DOHH2 (cell line): Measurements from ENCODE around the gene INHA.

Experiments
- H3F3A ChIP-seq: fragments of 200-600 bp; sonication (generic), shearing (Covaris generic); 2 replicates; pipeline ENCODE4 v1.6.0; 2016; ENCODE audit warnings: antibody characterized with exemption, mild to moderate bottlenecking; ENCODE audit not compliant: control insufficient read depth, insufficient read depth
- H3K27ac ChIP-seq: fragments of 200-600 bp; sonication (generic); 2 replicates; pipeline ENCODE4 v1.5.1; 2014; ENCODE audit warnings: low read depth, mild to moderate bottlenecking, low read length, moderate library complexity
- H3K27me3 ChIP-seq: fragments of 200-600 bp; sonication (generic); 2 replicates; pipeline ENCODE4 v1.6.1; 2014; ENCODE audit warnings: mild to moderate bottlenecking, low read length, mixed read lengths; ENCODE audit not compliant: control insufficient read depth
- H3K36me3 ChIP-seq: fragments of 200-600 bp; sonication (generic); 2 replicates; pipeline ENCODE4 v1.6.1; 2014; ENCODE audit warnings: mild to moderate bottlenecking, low read length, moderate library complexity, mixed read lengths; ENCODE audit not compliant: control insufficient read depth
- H3K4me1 ChIP-seq: fragments of 200-600 bp; sonication (generic); 2 replicates; pipeline ENCODE4 v1.6.1; 2014; ENCODE audit warnings: mild to moderate bottlenecking, low read length, mixed read lengths; ENCODE audit not compliant: control insufficient read depth
- H3K4me2 ChIP-seq: fragments of 200-600 bp; sonication (generic); 2 replicates; pipeline ENCODE4 v1.6.0; 2014; ENCODE audit warnings: mild to moderate bottlenecking, low read length, moderate library complexity
- H3K4me3 ChIP-seq: fragments of 200-600 bp; sonication (generic); 2 replicates; pipeline ENCODE4 v1.5.1; 2014; ENCODE audit warnings: mild to moderate bottlenecking, low read length, mixed read lengths
- H3K79me2 ChIP-seq: fragments of 200-600 bp; sonication (generic); 2 replicates; pipeline ENCODE4 v1.6.1; 2014; ENCODE audit warnings: mild to moderate bottlenecking, low read length, mixed read lengths; ENCODE audit not compliant: control insufficient read depth
- H3K9me2 ChIP-seq: fragments of 200-600 bp; sonication (generic); replicated peaks from 2 replicates; pipeline ENCODE4 v1.6.1; 2014; ENCODE audit warnings: mild to moderate bottlenecking, low read length, mixed read lengths; ENCODE audit not compliant: control insufficient read depth
- H3K9me3 ChIP-seq: fragments of 200-600 bp; sonication (generic); 2 replicates; pipeline ENCODE4 v1.6.1; 2014; ENCODE audit warnings: antibody characterized with exemption, low read length, mixed read lengths; ENCODE audit not compliant: control insufficient read depth, insufficient read depth
- H4K20me1 ChIP-seq: fragments of 200-600 bp; sonication (generic); 2 replicates; pipeline ENCODE4 v1.6.0; 2014; ENCODE audit warnings: low read depth, mild to moderate bottlenecking, antibody characterized with exemption, low read length, moderate library complexity; ENCODE audit not compliant: control insufficient read depth, insufficient read depth
- CTCF ChIP-seq: fragments of 200-600 bp; sonication (generic); IDR thresholded peaks from one replicate; pipeline ENCODE4 v1.5.1; 2014; ENCODE audit warnings: antibody characterized with exemption, mild to moderate bottlenecking, low read depth, low read length; ENCODE audit not compliant: poor library complexity, severe bottlenecking
- EZH2phosphoT487 ChIP-seq: fragments of 200-600 bp; sonication (generic); IDR thresholded peaks from 2 replicates; pipeline ENCODE4 v1.6.1; 2017; ENCODE audit warnings: borderline replicate concordance, mild to moderate bottlenecking, antibody characterized with exemption, low read length, moderate library complexity, mixed read lengths

The INHA gene

GRCh38 chr2:219551441-219552381, 20.4 kb upstream of the INHA start:
- H3K9me2 ChIP-seq = no peaks in the 10 kb centered on the region
- H3K4me3 ChIP-seq = no peak overlapping the region
- TF ChIP-seq CTCF (no peak), EZH2phosphoT487 (no peak)
- H3K27ac ChIP-seq = no peak overlapping the region
- no peaks in the 10 kb centered on the region for H3K36me3 ChIP-seq
- no peaks in the 10 kb centered on the region for H3K4me1 ChIP-seq
- no peaks in the 10 kb centered on the region for H3F3A ChIP-seq
- H3K4me2 ChIP-seq = no peak overlapping the region
- H3K27me3 ChIP-seq = no peaks in the 10 kb centered on the region
- H4K20me1 ChIP-seq = no peaks in the 10 kb centered on the region
- no peaks in the 10 kb centered on the region for H3K9me3 ChIP-seq
- no peaks in the 10 kb centered on the region for H3K79me2 ChIP-seq

- H4K20me1 ChIP-seq = no peaks in the 10 kb centered on the region
- no peaks in the 10 kb centered on the region for H3K27me3 ChIP-seq
- H3F3A ChIP-seq = no peaks in the 10 kb centered on the region
- H3K27ac ChIP-seq = no peak overlapping the region
- H3K9me2 ChIP-seq = no peaks in the 10 kb centered on the region
- no peak overlapping the region for H3K4me3 ChIP-seq
- no peaks in the 10 kb centered on the region for H3K9me3 ChIP-seq
- no peaks in the 10 kb centered on the region for H3K4me1 ChIP-seq
- no peak overlapping the region for H3K4me2 ChIP-seq
- H3K79me2 ChIP-seq = no peaks in the 10 kb centered on the region
- H3K36me3 ChIP-seq = no peaks in the 10 kb centered on the region
- TF ChIP-seq CTCF (no peak), EZH2phosphoT487 (no peak)
These were observed 19.5 kb upstream of the INHA start for GRCh38 chr2:219552382-219553167.

- H3K27ac ChIP-seq = no peak overlapping the region
- no peaks in the 10 kb centered on the region for H3F3A ChIP-seq
- no peaks in the 10 kb centered on the region for H4K20me1 ChIP-seq
- TF ChIP-seq CTCF (no peak), EZH2phosphoT487 (no peak)
- H3K79me2 ChIP-seq = no peaks in the 10 kb centered on the region
- H3K4me2 ChIP-seq = no peak overlapping the region
- H3K36me3 ChIP-seq = no peaks in the 10 kb centered on the region
- H3K9me3 ChIP-seq = no peaks in the 10 kb centered on the region
- no peaks in the 10 kb centered on the region for H3K27me3 ChIP-seq
- H3K4me1 ChIP-seq = no peaks in the 10 kb centered on the region
- H3K9me2 ChIP-seq = no peaks in the 10 kb centered on the region
- H3K4me3 ChIP-seq = no peak overlapping the region
These were observed 19.0 kb upstream of the INHA start for GRCh38 chr2:219553168-219553417.
